GM19467 (cell line): ENCODE data around the gene NMS.
"Not testable (repeated sequence)": the region's sequence is repeated elsewhere in the genome, so short reads cannot be mapped to it uniquely, and the experiment has no call there.

Source experiments
- ATAC-seq: cut with Tn5 transposase; IDR thresholded peaks from one replicate; pipeline ENCODE4 v1.9.1; 2021; ENCODE audit warnings: mild to moderate bottlenecking, moderate library complexity; ENCODE audit not compliant: unreplicated experiment

Gene NMS

GRCh38 chr2:100470182-100470581 lies at the start of gene NMS:
Gene NMS (plus strand): TSS chr2:100470482. CDS start chr2:100470489, 7 bp downstream.
- no peak for ATAC-seq

- no peak for ATAC-seq
Measured at GRCh38 chr2:100422320-100423055, 47.8 kb upstream of the NMS start.

- no peak for ATAC-seq
Measured at GRCh38 chr2:100423631-100424030, 46.7 kb upstream of the NMS start.

- ATAC-seq: no peak
Measured at GRCh38 chr2:100424277-100424875, 45.9 kb upstream of the NMS start.

GRCh38 chr2:100425107-100425506 lies 45.2 kb upstream of the NMS start:
- ATAC-seq: no peak

GRCh38 chr2:100425573-100426383 lies 44.5 kb upstream of the NMS start:
- ATAC-seq: no peak

- no peak for ATAC-seq
Measured at GRCh38 chr2:100426384-100426720, 43.9 kb upstream of the NMS start.

- no peak for ATAC-seq
Measured at GRCh38 chr2:100427111-100427510, 43.2 kb upstream of the NMS start.

- no peak for ATAC-seq
Measured at GRCh38 chr2:100427627-100428258, 42.5 kb upstream of the NMS start.

- no peak for ATAC-seq
Measured at GRCh38 chr2:100429726-100430125, 40.6 kb upstream of the NMS start.

GRCh38 chr2:100437751-100438150 lies 32.5 kb upstream of the NMS start:
- ATAC-seq: no peak

GRCh38 chr2:100446696-100447095 lies 23.6 kb upstream of the NMS start:
- ATAC-seq: no peak

- no peak for ATAC-seq
Measured at GRCh38 chr2:100451092-100451491, 19.2 kb upstream of the NMS start.

GRCh38 chr2:100451734-100452133 lies 18.5 kb upstream of the NMS start:
- no peak for ATAC-seq

GRCh38 chr2:100453853-100454252 lies 16.4 kb upstream of the NMS start:
- ATAC-seq: no peak

- ATAC-seq: not testable (repeated sequence)
Measured at GRCh38 chr2:100456357-100456756, 13.9 kb upstream of the NMS start.

GRCh38 chr2:100460904-100461530 lies 9.3 kb upstream of the NMS start:
- ATAC-seq: no peak

- ATAC-seq: no peak
Measured at GRCh38 chr2:100470898-100471514, 724 bp downstream of the NMS start.

- no peak for ATAC-seq
Measured at GRCh38 chr2:100476606-100477005, 6.3 kb downstream of the NMS start.

- no peak for ATAC-seq
Measured at GRCh38 chr2:100482741-100483140, 12.5 kb downstream of the NMS start.

- ATAC-seq: no peak
Measured at GRCh38 chr2:100483895-100484294, 13.6 kb downstream of the NMS start.
